Parathyroid adenoma (tissue), 2 donors: ENCODE data around the gene USH1C.

Experiments
- H2AFZ ChIP-seq: fragments of 300-600 bp; sonication (generic); one replicate; pipeline ENCODE4 v1.7.0; 2017; ENCODE audit warnings: antibody characterized with exemption, mild to moderate bottlenecking
- H3K27ac ChIP-seq: fragments of 300-600 bp; sonication (generic); one replicate; pipeline ENCODE4 v1.7.0; 2017
- H3K27me3 ChIP-seq: fragments of 300-600 bp; sonication (generic); one replicate; pipeline ENCODE4 v1.7.0; 2017; ENCODE audit warnings: low read length; ENCODE audit not compliant: control insufficient read depth, insufficient read depth
- H3K36me3 ChIP-seq: fragments of 300-600 bp; sonication (generic); one replicate; pipeline ENCODE4 v1.7.0; 2017; ENCODE audit warnings: low read length; ENCODE audit not compliant: control insufficient read depth, insufficient read depth
- H3K4me1 ChIP-seq: fragments of 300-600 bp; sonication (generic); one replicate; pipeline ENCODE4 v1.7.0; 2017; ENCODE audit warnings: control low read depth
- H3K4me2 ChIP-seq: fragments of 300-600 bp; sonication (generic); one replicate; pipeline ENCODE4 v1.7.0; 2017; ENCODE audit warnings: low read length
- H3K4me3 ChIP-seq: fragments of 300-600 bp; sonication (generic); one replicate; pipeline ENCODE4 v1.7.0; 2017; ENCODE audit warnings: low read depth, low read length
- H3K79me2 ChIP-seq: fragments of 300-600 bp; sonication (generic); one replicate; pipeline ENCODE4 v1.7.0; 2017; ENCODE audit warnings: control low read depth
- H3K9ac ChIP-seq: fragments of 300-600 bp; sonication (generic); one replicate; pipeline ENCODE4 v1.7.0; 2017; ENCODE audit warnings: mild to moderate bottlenecking
- H3K9me3 ChIP-seq: fragments of 300-600 bp; sonication (generic); one replicate; pipeline ENCODE4 v1.7.0; 2017; ENCODE audit warnings: low read length; ENCODE audit not compliant: control insufficient read depth
- TF ChIP-seq, protein P1 (sequence below): fragments of 300-600 bp; sonication (generic); IDR thresholded peaks from one replicate; pipeline ENCODE4 v1.7.0; 2017; ENCODE audit warnings: antibody characterized with exemption, mild to moderate bottlenecking
- donor health status: primary hyperparathyroidism.

Gene USH1C

DNA sequence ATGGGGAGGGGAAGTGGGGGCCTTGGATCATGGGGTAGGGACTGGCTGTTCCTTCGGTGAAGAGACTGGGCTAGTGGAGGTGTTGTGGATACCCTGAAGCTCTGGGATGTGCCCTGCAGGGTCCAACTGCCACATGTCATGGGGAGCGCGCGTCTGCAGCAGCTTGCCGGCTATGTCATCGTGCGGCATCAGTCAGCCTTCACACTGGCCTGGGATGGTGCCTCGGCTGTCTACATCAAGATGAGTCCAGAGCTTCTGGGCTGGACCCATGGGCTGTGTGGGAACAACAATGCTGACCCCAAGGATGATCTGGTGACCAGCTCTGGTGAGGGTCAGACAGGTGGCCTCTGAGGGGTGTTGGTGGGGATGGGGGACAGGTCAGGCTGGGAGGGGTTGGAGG is 12.8 kb upstream of the USH1C start:
- no peaks in the 10 kb centered on the region for H3K79me2 ChIP-seq
- TF ChIP-seq, protein P1, sequence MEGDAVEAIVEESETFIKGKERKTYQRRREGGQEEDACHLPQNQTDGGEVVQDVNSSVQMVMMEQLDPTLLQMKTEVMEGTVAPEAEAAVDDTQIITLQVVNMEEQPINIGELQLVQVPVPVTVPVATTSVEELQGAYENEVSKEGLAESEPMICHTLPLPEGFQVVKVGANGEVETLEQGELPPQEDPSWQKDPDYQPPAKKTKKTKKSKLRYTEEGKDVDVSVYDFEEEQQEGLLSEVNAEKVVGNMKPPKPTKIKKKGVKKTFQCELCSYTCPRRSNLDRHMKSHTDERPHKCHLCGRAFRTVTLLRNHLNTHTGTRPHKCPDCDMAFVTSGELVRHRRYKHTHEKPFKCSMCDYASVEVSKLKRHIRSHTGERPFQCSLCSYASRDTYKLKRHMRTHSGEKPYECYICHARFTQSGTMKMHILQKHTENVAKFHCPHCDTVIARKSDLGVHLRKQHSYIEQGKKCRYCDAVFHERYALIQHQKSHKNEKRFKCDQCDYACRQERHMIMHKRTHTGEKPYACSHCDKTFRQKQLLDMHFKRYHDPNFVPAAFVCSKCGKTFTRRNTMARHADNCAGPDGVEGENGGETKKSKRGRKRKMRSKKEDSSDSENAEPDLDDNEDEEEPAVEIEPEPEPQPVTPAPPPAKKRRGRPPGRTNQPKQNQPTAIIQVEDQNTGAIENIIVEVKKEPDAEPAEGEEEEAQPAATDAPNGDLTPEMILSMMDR, result no peak
- no peak overlapping the region for H3K9ac ChIP-seq
- H3K36me3 ChIP-seq, result no peaks in the 10 kb centered on the region
- H3K27me3 ChIP-seq, result no peaks in the 10 kb centered on the region
- H2AFZ ChIP-seq, result no peak overlapping the region
- H3K9me3 ChIP-seq, result no peaks in the 10 kb centered on the region
- no peak overlapping the region for H3K27ac ChIP-seq
- H3K4me2 ChIP-seq, result no peak overlapping the region
- no peak overlapping the region for H3K4me3 ChIP-seq
- no peaks in the 10 kb centered on the region for H3K4me1 ChIP-seq

DNA sequence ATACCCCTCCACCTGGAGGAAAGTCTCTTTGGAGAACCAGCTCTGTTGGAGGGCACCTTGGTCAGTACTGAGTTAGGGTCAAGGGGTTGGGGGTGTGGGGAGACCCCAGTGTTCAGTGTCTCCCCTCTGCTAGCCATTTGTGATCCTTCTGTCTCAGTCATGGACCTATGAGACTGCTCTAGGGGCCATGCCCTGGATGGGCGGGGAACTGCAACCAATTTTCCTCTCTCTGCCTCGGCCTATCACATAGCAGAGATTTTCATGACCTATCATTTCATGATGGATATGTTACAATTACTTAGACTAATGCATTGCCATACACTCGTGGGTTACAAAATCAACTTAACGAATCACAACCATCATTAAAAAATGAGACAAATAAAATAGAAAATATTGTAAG is 10.3 kb upstream of the USH1C start:
- H3K4me1 ChIP-seq, result no peaks in the 10 kb centered on the region
- no peaks in the 10 kb centered on the region for H3K27me3 ChIP-seq
- H3K27ac ChIP-seq, result no peak overlapping the region
- no peak overlapping the region for H3K9ac ChIP-seq
- TF ChIP-seq, protein P1, result no peak
- H3K79me2 ChIP-seq, result no peaks in the 10 kb centered on the region
- no peaks in the 10 kb centered on the region for H3K36me3 ChIP-seq
- H3K4me2 ChIP-seq, result no peak overlapping the region
- no peaks in the 10 kb centered on the region for H3K9me3 ChIP-seq
- no peak overlapping the region for H3K4me3 ChIP-seq
- H2AFZ ChIP-seq, result no peak overlapping the region

DNA sequence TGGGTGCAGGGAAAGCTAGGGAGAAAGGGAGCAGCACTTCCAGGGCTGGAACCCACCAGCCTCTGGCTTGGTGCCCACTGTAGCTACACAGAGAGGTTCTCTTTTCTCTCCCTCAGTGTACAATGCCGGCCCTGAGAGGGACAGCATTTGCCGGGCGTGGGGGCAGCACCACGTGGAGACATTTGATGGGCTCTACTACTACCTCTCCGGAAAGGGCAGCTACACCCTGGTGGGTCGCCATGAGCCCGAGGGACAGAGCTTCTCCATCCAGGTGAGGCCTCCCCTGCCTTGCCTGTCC is 9.0 kb upstream of the USH1C start:
- Histone ChIP-seq H3K4me3 (no peak overlapping the region), H3K9ac (no peak overlapping the region), H2AFZ (no peak overlapping the region), H3K79me2 (no peaks in the 10 kb centered on the region), H3K4me1 (no peaks in the 10 kb centered on the region), H3K4me2 (no peak overlapping the region), H3K9me3 (no peaks in the 10 kb centered on the region), H3K27ac (no peak overlapping the region), H3K27me3 (no peaks in the 10 kb centered on the region), H3K36me3 (no peaks in the 10 kb centered on the region)
- TF ChIP-seq, protein P1, result no peak

DNA sequence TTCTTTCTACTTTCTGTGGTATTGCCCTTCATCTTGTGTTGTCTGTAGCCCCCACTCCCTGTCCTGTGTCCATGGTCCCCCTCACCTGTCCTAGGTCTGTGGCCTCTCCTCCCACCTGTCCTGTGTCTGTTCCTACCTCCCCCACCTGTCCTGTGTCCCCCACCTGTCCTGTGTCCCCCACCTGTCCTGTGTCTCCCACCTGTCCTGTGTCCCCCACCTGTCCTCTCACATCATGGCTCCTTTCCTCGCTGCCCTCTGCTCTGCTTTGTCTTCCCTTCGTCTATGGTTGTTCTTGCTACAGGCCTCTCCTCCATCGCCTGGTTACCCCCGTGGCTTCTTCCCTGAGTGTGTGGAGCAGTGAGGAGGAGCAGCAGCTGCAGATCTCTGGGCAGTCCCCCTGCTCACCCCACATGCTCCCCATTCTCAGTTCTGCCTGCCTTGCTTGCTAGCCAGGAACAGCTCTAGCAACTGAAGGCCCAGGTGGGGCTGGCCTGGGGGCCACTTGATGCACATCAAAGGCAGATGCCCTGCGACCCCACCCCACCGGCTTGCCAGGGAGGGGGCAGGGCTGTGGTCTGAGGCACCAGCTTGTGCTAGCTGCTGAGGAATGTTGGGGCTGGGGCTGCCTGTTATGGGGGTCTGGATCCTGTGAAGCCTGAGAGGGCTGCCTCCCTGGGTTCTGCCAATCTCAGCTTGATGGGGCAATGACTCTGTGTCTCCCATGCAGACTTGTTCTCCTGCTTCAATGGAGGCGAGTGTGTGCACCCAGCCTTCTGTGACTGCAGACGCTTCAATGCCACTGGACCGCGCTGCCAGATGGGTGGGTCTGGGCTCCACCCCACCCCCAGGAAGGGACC is 8.4 kb upstream of the USH1C start:
- H3K27me3 ChIP-seq, result no peaks in the 10 kb centered on the region
- no peaks in the 10 kb centered on the region for H3K4me1 ChIP-seq
- H3K27ac ChIP-seq, result no peak overlapping the region
- H3K79me2 ChIP-seq, result no peaks in the 10 kb centered on the region
- no peaks in the 10 kb centered on the region for H3K36me3 ChIP-seq
- H3K9me3 ChIP-seq, result no peaks in the 10 kb centered on the region
- TF ChIP-seq, protein P1, result no peak
- no peak overlapping the region for H3K9ac ChIP-seq
- H3K4me2 ChIP-seq, result no peak overlapping the region
- no peak overlapping the region for H2AFZ ChIP-seq
- no peak overlapping the region for H3K4me3 ChIP-seq

DNA sequence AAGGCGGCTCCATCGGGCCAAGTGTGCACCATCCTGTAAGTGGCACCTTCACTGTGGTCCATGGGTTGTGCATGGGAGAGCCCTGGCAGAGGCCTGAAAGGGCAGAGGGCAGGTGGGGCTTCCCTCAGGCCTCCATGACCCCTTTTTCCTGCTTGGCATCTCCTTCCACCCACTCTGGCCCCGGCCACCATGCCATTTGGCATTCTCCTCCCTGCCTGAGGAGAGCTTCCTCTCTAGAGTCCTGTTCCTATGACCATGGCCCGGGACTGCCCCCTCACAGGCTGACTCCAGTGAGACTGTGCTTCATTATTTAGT is 7.8 kb upstream of the USH1C start:
- Histone ChIP-seq H3K9ac (no peak overlapping the region), H3K9me3 (no peaks in the 10 kb centered on the region), H3K4me3 (no peak overlapping the region), H3K4me1 (no peaks in the 10 kb centered on the region), H3K36me3 (no peaks in the 10 kb centered on the region), H2AFZ (no peak overlapping the region), H3K4me2 (no peak overlapping the region), H3K79me2 (no peaks in the 10 kb centered on the region), H3K27me3 (no peaks in the 10 kb centered on the region), H3K27ac (no peak overlapping the region)
- TF ChIP-seq, protein P1, result no peak
